H9 (cell line): ENCODE measurements around the gene PEPD. TPM values are rescaled to one million over a fixed set of nuclear protein-coding genes. Genes with fewer than 3 reads are reported as not detected.

ENCODE experiments used
- DNase-seq: peaks from one replicate; pipeline ENCODE4 v3.0.0-alpha.2; 2017
- H2AFZ ChIP-seq: one replicate; pipeline ENCODE4 v1.6.1; 2013; ENCODE audit warnings: mild to moderate bottlenecking, low read length, control low read depth, moderate library complexity
- H2AK5ac ChIP-seq: 2 replicates; pipeline ENCODE4 v1.6.1; 2013; ENCODE audit warnings: low read length, control low read depth, mixed read lengths; ENCODE audit not compliant: insufficient read length
- H2BK120ac ChIP-seq: one replicate; pipeline ENCODE4 v1.6.1; 2013; ENCODE audit warnings: low read depth, mild to moderate bottlenecking, low read length, control low read depth, inconsistent platforms; ENCODE audit not compliant: poor library complexity, severe bottlenecking
- H2BK12ac ChIP-seq: 2 replicates; pipeline ENCODE4 v1.6.1; 2013; ENCODE audit warnings: low read length, control low read depth, mixed read lengths, low read depth; ENCODE audit not compliant: insufficient read length
- H2BK15ac ChIP-seq: 2 replicates; pipeline ENCODE4 v1.6.1; 2013; ENCODE audit warnings: low read depth, low read length, control low read depth
- H2BK20ac ChIP-seq: one replicate; pipeline ENCODE4 v1.6.1; 2013; ENCODE audit warnings: low read depth, mild to moderate bottlenecking, low read length, control low read depth, inconsistent platforms; ENCODE audit not compliant: poor library complexity, severe bottlenecking
- H2BK5ac ChIP-seq: 2 replicates; pipeline ENCODE4 v1.6.1; 2013; ENCODE audit warnings: low read length, control low read depth, mixed read lengths; ENCODE audit not compliant: insufficient read length
- H3K14ac ChIP-seq: 2 replicates; pipeline ENCODE4 v1.6.1; 2013; ENCODE audit warnings: low read length, control low read depth; ENCODE audit not compliant: insufficient read depth
- H3K18ac ChIP-seq: 2 replicates; pipeline ENCODE4 v1.6.1; 2013; ENCODE audit warnings: low read depth, mild to moderate bottlenecking, mixed read lengths, low read length, control low read depth; ENCODE audit not compliant: insufficient read length
- H3K23ac ChIP-seq: 2 replicates; pipeline ENCODE4 v1.6.1; 2013; ENCODE audit warnings: low read length, control low read depth, mixed read lengths, low read depth; ENCODE audit not compliant: insufficient read length
- H3K23me2 ChIP-seq: 2 replicates; pipeline ENCODE4 v1.6.1; 2013; ENCODE audit warnings: low read depth, mild to moderate bottlenecking, mixed read lengths, low read length, control low read depth; ENCODE audit not compliant: insufficient read length, poor library complexity, severe bottlenecking
- H3K27ac ChIP-seq: 2 replicates; pipeline ENCODE4 v1.5.1; 2013; ENCODE audit warnings: low read length, control low read depth, mixed read lengths, low read depth; ENCODE audit not compliant: insufficient read length
- H3K27me3 ChIP-seq: 2 replicates; pipeline ENCODE4 v1.6.1; 2013; ENCODE audit warnings: low read length, control low read depth, inconsistent platforms; ENCODE audit not compliant: insufficient read depth
- H3K4ac ChIP-seq: 2 replicates; pipeline ENCODE4 v1.6.1; 2013; ENCODE audit warnings: low read depth, mild to moderate bottlenecking, control low read depth, inconsistent platforms, low read length, moderate library complexity
- H3K4me1 ChIP-seq: 2 replicates; pipeline ENCODE4 v1.6.1; 2013; ENCODE audit warnings: low read length, control low read depth, inconsistent platforms; ENCODE audit not compliant: insufficient read depth
- H3K4me2 ChIP-seq: 2 replicates; pipeline ENCODE4 v1.6.1; 2013; ENCODE audit warnings: low read length, control low read depth, mixed read lengths; ENCODE audit not compliant: insufficient read length, insufficient read depth
- H3K56ac ChIP-seq: 2 replicates; pipeline ENCODE4 v1.6.1; 2013; ENCODE audit warnings: low read depth, mild to moderate bottlenecking, mixed read lengths, low read length, control low read depth; ENCODE audit not compliant: insufficient read length
- H3K79me1 ChIP-seq: 2 replicates; pipeline ENCODE4 v1.6.1; 2013; ENCODE audit warnings: low read depth, mild to moderate bottlenecking, moderate library complexity, low read length, control low read depth, inconsistent platforms; ENCODE audit not compliant: insufficient read depth, poor library complexity, severe bottlenecking
- H3K79me2 ChIP-seq: 2 replicates; pipeline ENCODE4 v1.6.1; 2013; ENCODE audit warnings: low read length, control low read depth, inconsistent platforms; ENCODE audit not compliant: insufficient read depth
- H3K9ac ChIP-seq: 2 replicates; pipeline ENCODE4 v1.6.1; 2013; ENCODE audit warnings: low read length, control low read depth, mixed read lengths; ENCODE audit not compliant: insufficient read length; ENCODE audit errors: extremely low read depth
- H3K9me3 ChIP-seq: one replicate; pipeline ENCODE4 v1.6.1; 2013; ENCODE audit warnings: low read depth, low read length, inconsistent platforms; ENCODE audit not compliant: control insufficient read depth
- H3T11ph ChIP-seq: one replicate; pipeline ENCODE4 v1.6.1; 2013; ENCODE audit warnings: mild to moderate bottlenecking, low read length, control low read depth, inconsistent platforms
- H4K20me1 ChIP-seq: one replicate; pipeline ENCODE4 v1.6.1; 2013; ENCODE audit not compliant: control insufficient read depth, insufficient read length, insufficient read depth
- H4K5ac ChIP-seq: 2 replicates; pipeline ENCODE4 v1.6.1; 2013; ENCODE audit warnings: low read depth, mild to moderate bottlenecking, mixed read lengths, low read length, control low read depth; ENCODE audit not compliant: insufficient read length
- H4K8ac ChIP-seq: replicated peaks from 2 replicates; pipeline ENCODE4 v1.6.1; 2013; ENCODE audit warnings: low read length, control low read depth, mixed read lengths, low read depth; ENCODE audit not compliant: insufficient read length
- H4K91ac ChIP-seq: 2 replicates; pipeline ENCODE4 v1.6.1; 2013; ENCODE audit warnings: low read depth, mild to moderate bottlenecking, moderate library complexity, mixed read lengths, low read length, control low read depth; ENCODE audit not compliant: insufficient read length
- H3K27ac Mint-ChIP-seq, 3 experiments: 2 replicates in 2 of 3; 3 replicates in 1 of 3; pipeline ENCODE4 v1.8.0; 2020 to 2021; ENCODE audit warnings: mixed read lengths in 3 of 3, mild to moderate bottlenecking in 1 of 3, moderate library complexity in 1 of 3
- H3K27me3 Mint-ChIP-seq: 2 replicates; pipeline ENCODE4 v1.8.0; 2021; ENCODE audit warnings: low read depth, mild to moderate bottlenecking, moderate library complexity, mixed read lengths
- H3K36me3 Mint-ChIP-seq, 3 experiments: 2 replicates in 2 of 3; 3 replicates in 1 of 3; pipeline ENCODE4 v1.8.0; 2020 to 2021; ENCODE audit warnings: low read depth in 3 of 3, mixed read lengths in 3 of 3; ENCODE audit not compliant: insufficient read depth in 1 of 3
- H3K4me1 Mint-ChIP-seq, 2 experiments: 2 replicates each; pipeline ENCODE4 v1.8.0; 2020; ENCODE audit warnings: mixed read lengths in 2 of 2
- H3K4me3 Mint-ChIP-seq, 2 experiments: 2 replicates in 1 of 2; 3 replicates in 1 of 2; pipeline ENCODE4 v1.8.0; 2020 to 2021; ENCODE audit warnings: mild to moderate bottlenecking in 2 of 2, mixed read lengths in 2 of 2, moderate library complexity in 1 of 2
- H3K9me3 Mint-ChIP-seq, 2 experiments: 2 replicates in 1 of 2; 3 replicates in 1 of 2; pipeline ENCODE4 v1.8.0; 2020; ENCODE audit warnings: mild to moderate bottlenecking in 2 of 2, mixed read lengths in 2 of 2, moderate library complexity in 1 of 2
- WGBS: extraction: QIAGEN DNeasy Blood & Tissue Kit; methylation state at CpG from one replicate; pipeline ENCODE4 v1.1.7; 2013; ENCODE audit warnings: missing lambda C conversion rate, low lambda C conversion rate, mixed read lengths; ENCODE audit not compliant: insufficient read length; ENCODE audit errors: extremely low coverage; 5-methylcytosine and 5-hydroxymethylcytosine counted together
- total RNA-seq: library from RNA; stranded (reverse); gene quantifications from 2 replicates; pipeline ENCODE4 v1.2.1, GENCODE V29; 2021
- TF ChIP-seq, protein P1 (sequence below): fragments of 200-600 bp; sonication (generic); conservative IDR thresholded peaks from 3 replicates; pipeline ENCODE4 v1.8.0; 2021; ENCODE audit warnings: antibody characterized with exemption, mild to moderate bottlenecking

PEPD gene
- total RNA-seq, 1 experiment from 2014 or later: 52.8 TPM

DNA sequence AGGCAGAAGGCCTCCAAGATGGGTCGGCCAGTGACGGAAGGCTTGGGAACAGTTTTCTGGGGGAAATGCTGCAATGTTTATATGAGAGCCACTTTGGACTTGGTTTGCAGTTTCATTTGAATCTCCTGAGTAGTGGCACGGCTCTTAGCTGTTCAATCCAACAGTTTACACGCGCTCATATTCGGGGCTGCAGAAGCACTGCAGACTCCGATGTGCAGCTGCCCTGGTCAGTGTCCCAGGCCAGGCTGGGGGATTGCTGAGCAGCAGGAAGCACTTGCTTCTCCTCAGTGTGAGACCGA is 116.4 kb downstream of the PEPD start:
- H4K91ac ChIP-seq: no peak overlapping the region
- no peak overlapping the region for H3K4me2 ChIP-seq
- H3K23ac ChIP-seq: no peak overlapping the region
- H3K27me3 Mint-ChIP-seq: no peaks in the 10 kb centered on the region
- DNase-seq: no peak
- no peak overlapping the region for H3K14ac ChIP-seq
- H2BK5ac ChIP-seq: no peak overlapping the region
- no peak overlapping the region for H2BK20ac ChIP-seq
- WGBS: no CpG with 5 or more reads among the region's 8 CpGs
- H2BK120ac ChIP-seq: no peak overlapping the region
- H3K27ac ChIP-seq: no peak overlapping the region
- TF ChIP-seq, protein P1, sequence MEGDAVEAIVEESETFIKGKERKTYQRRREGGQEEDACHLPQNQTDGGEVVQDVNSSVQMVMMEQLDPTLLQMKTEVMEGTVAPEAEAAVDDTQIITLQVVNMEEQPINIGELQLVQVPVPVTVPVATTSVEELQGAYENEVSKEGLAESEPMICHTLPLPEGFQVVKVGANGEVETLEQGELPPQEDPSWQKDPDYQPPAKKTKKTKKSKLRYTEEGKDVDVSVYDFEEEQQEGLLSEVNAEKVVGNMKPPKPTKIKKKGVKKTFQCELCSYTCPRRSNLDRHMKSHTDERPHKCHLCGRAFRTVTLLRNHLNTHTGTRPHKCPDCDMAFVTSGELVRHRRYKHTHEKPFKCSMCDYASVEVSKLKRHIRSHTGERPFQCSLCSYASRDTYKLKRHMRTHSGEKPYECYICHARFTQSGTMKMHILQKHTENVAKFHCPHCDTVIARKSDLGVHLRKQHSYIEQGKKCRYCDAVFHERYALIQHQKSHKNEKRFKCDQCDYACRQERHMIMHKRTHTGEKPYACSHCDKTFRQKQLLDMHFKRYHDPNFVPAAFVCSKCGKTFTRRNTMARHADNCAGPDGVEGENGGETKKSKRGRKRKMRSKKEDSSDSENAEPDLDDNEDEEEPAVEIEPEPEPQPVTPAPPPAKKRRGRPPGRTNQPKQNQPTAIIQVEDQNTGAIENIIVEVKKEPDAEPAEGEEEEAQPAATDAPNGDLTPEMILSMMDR: no peak
- H2BK12ac ChIP-seq: no peak overlapping the region
- no peak overlapping the region for H2AFZ ChIP-seq
- no peaks in the 10 kb centered on the region for H3K9me3 ChIP-seq
- H4K8ac ChIP-seq: no peak overlapping the region
- H3K36me3 Mint-ChIP-seq: no peaks in the 10 kb centered on the region; a peak in 1 of 7 replicates
- H2BK15ac ChIP-seq: no peak overlapping the region
- no peaks in the 10 kb centered on the region for H3K23me2 ChIP-seq
- H3K4me3 Mint-ChIP-seq: no peak overlapping the region
- no peak overlapping the region for H3T11ph ChIP-seq
- no peaks in the 10 kb centered on the region for H3K79me1 ChIP-seq
- H3K56ac ChIP-seq: no peak overlapping the region
- no peaks in the 10 kb centered on the region for H3K27me3 ChIP-seq
- H3K4me1 ChIP-seq: no peaks in the 10 kb centered on the region
- no peak overlapping the region for H2AK5ac ChIP-seq
- H3K79me2 ChIP-seq: no peaks in the 10 kb centered on the region
- H3K4me1 Mint-ChIP-seq: peaks cover 6 to 11% of the 10 kb centered on the region in 2 experiments
- no peak overlapping the region for H3K4ac ChIP-seq
- no peak overlapping the region for H3K9ac ChIP-seq
- no peaks in the 10 kb centered on the region for H4K20me1 ChIP-seq
- no peak overlapping the region; a peak in 1 of 7 replicates for H3K27ac Mint-ChIP-seq
- H4K5ac ChIP-seq: no peak overlapping the region
- H3K18ac ChIP-seq: no peak overlapping the region
- no peaks in the 10 kb centered on the region for H3K9me3 Mint-ChIP-seq
